ENCODE data around the gene YY1. TPM values are rescaled to one million over a fixed set of nuclear protein-coding genes. Genes with fewer than 3 reads are reported as not detected.

Gene YY1
- total and polyA plus RNA-seq, 9 of the 15 experiments (the other 6 are each of a cell fraction or from before 2014, with no cell fraction given): 20.8 to 74.2 (median 46.7) TPM

DNA sequence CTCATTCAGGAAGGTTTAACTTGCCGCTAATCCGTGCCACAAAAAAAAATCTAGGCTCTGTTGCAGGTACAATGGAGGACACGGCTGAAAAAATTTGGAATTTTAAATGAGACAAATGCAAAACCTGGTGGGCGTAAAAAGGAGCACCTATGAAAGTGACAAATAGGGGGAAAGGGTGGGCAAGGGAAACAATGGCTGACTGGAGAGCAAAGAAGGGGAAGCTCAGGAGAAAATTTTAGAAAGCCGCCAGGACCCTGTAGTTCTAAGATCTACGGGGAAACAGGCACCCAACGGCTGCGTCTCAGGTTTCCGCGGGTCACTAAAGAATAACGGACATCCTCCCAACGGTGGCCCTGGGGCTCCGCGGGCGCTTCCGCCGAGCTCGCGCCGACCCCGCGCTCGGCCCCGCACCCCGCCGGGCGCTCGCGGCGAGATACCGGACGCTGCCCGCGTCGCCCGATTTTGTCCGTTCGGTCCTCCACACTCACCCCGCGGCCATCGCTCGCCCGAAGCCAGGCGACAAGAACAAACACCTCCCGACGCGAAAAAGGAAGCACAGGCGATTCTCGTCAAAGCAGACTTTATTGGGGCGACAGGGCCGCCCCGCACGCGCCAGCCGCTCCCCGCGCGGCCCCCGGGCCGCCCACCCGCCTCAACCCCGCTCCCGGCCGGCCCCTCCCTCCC lies 1.1 kb upstream of the YY1 start (continued):
- TF ChIP-seq, protein P1, sequence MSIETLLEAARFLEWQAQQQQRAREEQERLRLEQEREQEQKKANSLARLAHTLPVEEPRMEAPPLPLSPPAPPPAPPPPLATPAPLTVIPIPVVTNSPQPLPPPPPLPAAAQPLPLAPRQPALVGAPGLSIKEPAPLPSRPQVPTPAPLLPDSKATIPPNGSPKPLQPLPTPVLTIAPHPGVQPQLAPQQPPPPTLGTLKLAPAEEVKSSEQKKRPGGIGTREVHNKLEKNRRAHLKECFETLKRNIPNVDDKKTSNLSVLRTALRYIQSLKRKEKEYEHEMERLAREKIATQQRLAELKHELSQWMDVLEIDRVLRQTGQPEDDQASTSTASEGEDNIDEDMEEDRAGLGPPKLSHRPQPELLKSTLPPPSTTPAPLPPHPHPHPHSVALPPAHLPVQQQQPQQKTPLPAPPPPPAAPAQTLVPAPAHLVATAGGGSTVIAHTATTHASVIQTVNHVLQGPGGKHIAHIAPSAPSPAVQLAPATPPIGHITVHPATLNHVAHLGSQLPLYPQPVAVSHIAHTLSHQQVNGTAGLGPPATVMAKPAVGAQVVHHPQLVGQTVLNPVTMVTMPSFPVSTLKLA (conservative IDR thresholded peaks at IDR 0.05): 0 out of 4 replicates have a peak, but pooled peaks of 1 of the 2 experiments have one; percentile 13
- TF ChIP-seq ZBTB11 (CRISPR knock-in tag; IDR thresholded peaks at IDR 0.05) (peak; percentile 64 to 98 (median 86); a peak in 5 of 6 replicates), HLTF (IDR thresholded peaks at IDR 0.05) (no peak), ZNF561 (CRISPR knock-in tag; conservative IDR thresholded peaks at IDR 0.05) (no peak), NCOA6 (IDR thresholded peaks at IDR 0.05) (no peak), SLC30A9 (CRISPR knock-in tag; IDR thresholded peaks at IDR 0.05) (no peak), C11orf30 (IDR thresholded peaks at IDR 0.05; ENCODE audit: low read depth) (peak; percentile 65), PYGO2 (tag; IDR thresholded peaks at IDR 0.05) (no peak), MCM5 (IDR thresholded peaks at IDR 0.05; ENCODE audit: low read depth) (no peak), ZNF232 (CRISPR knock-in tag; IDR thresholded peaks at IDR 0.05) (no peak), ZNF764 (CRISPR knock-in tag; IDR thresholded peaks at IDR 0.05; ENCODE audit: low read depth) (no peak), AFF1 (IDR thresholded peaks at IDR 0.05; ENCODE audit: low read depth in 1 of 2, partially characterized antibody in 2 of 2) (peak in 1 of 2 experiments; percentile 83), HMGN3 (IDR thresholded peaks at IDR 0.05; ENCODE audit: borderline replicate concordance, extremely low read depth, insufficient read length, low read depth, low read length) (peak; percentile 20), GABPA (tag; conservative IDR thresholded peaks at IDR 0.05; ENCODE audit: low read depth) (peak; percentile 92), ZC3H8 (IDR thresholded peaks at IDR 0.05) (no peak), HCFC1 (IDR thresholded peaks at IDR 0.05; ENCODE audit: low read depth, low read length) (peak; percentile 69), RBBP5 (IDR thresholded peaks at IDR 0.05; ENCODE audit: borderline replicate concordance, insufficient read depth, low read length, poor library complexity, severe bottlenecking) (peak; percentile 89), U2AF1 (optimal IDR thresholded peaks at IDR 0.05; ENCODE audit: low read depth, low read length) (peak; percentile 11), LARP7 (IDR thresholded peaks at IDR 0.05) (no peak)
